Smooth muscle cell (in vitro differentiated cells): ENCODE measurements around the gene SHOX. TPM values are rescaled to one million over a fixed set of nuclear protein-coding genes. Genes with fewer than 3 reads are reported as not detected.

Source experiments
- DNase-seq: peaks from one replicate; lab custom pipeline; 2025; ENCODE audit not compliant: unreplicated experiment; lab: John Stamatoyannopoulos, UW
- H2AFZ ChIP-seq: fragments of 200-600 bp; sonication (generic); 2 replicates; pipeline ENCODE4 v1.6.0; 2016; ENCODE audit warnings: antibody characterized with exemption, low read depth, mild to moderate bottlenecking
- H3F3A ChIP-seq: fragments of 200-600 bp; sonication (generic); 2 replicates; pipeline ENCODE4 v1.6.0; 2017; ENCODE audit warnings: antibody characterized with exemption, low read depth
- H3K27ac ChIP-seq: fragments of 200-600 bp; sonication (generic); 2 replicates; pipeline ENCODE4 v1.5.1; 2016; ENCODE audit warnings: low read depth, mild to moderate bottlenecking
- H3K27me3 ChIP-seq: fragments of 200-600 bp; sonication (generic); 2 replicates; pipeline ENCODE4 v1.6.1; 2016; ENCODE audit warnings: low read depth, mild to moderate bottlenecking
- H3K36me3 ChIP-seq: fragments of 200-600 bp; sonication (generic); 2 replicates; pipeline ENCODE4 v1.5.1; 2016; ENCODE audit warnings: low read depth
- H3K4me1 ChIP-seq: fragments of 200-600 bp; sonication (generic); 2 replicates; pipeline ENCODE4 v1.5.1; 2016; ENCODE audit warnings: low read depth
- H3K4me2 ChIP-seq: fragments of 200-600 bp; sonication (generic); 2 replicates; pipeline ENCODE4 v1.6.0; 2016; ENCODE audit warnings: mild to moderate bottlenecking
- H3K4me3 ChIP-seq: fragments of 200-600 bp; sonication (generic); 2 replicates; pipeline ENCODE4 v1.5.1; 2016; ENCODE audit warnings: mild to moderate bottlenecking
- H3K79me2 ChIP-seq: fragments of 200-600 bp; sonication (generic); 2 replicates; pipeline ENCODE4 v1.6.0; 2016; ENCODE audit warnings: low read depth, mild to moderate bottlenecking
- H3K9ac ChIP-seq: fragments of 200-600 bp; sonication (generic); 2 replicates; pipeline ENCODE4 v1.6.0; 2016; ENCODE audit warnings: low read depth
- H3K9me3 ChIP-seq: fragments of 200-600 bp; sonication (generic); replicated peaks from 2 replicates; pipeline ENCODE4 v1.5.1; 2016; ENCODE audit warnings: low read depth
- H4K20me1 ChIP-seq: fragments of 200-600 bp; sonication (generic); 2 replicates; pipeline ENCODE4 v1.6.0; 2016; ENCODE audit warnings: low read depth
- whole genome bisulfite sequencing: methylation state at CpG from one replicate; pipeline ENCODE4 v1.1.7; 2016; ENCODE audit warnings: low lambda C conversion rate; 5-methylcytosine and 5-hydroxymethylcytosine counted together
- polyA plus RNA-seq: library from polyadenylated mRNA; unstranded; fragments of >200 nt; fragmentation: Nextera tagmentation; extraction: Ambion mirVana; gene quantifications from 2 replicates; pipeline ENCODE4 v1.2.1, GENCODE V29; 2016
- total RNA-seq: library from RNA; depleted of rRNA; stranded (reverse); fragments of >200 nt; gene quantifications from 2 replicates; pipeline ENCODE4 v1.2.3, GENCODE V29; 2014
- TF ChIP-seq, protein P1 (sequence below): fragments of 200-600 bp; sonication (generic); IDR thresholded peaks from 2 replicates; pipeline ENCODE4 v1.5.1; 2017; ENCODE audit warnings: borderline replicate concordance, mild to moderate bottlenecking, antibody characterized with exemption; ENCODE audit not compliant: insufficient read depth, poor library complexity, severe bottlenecking

Gene SHOX
- total and polyA plus RNA-seq, 2 experiments from 2014 or later = not detected

DNA sequence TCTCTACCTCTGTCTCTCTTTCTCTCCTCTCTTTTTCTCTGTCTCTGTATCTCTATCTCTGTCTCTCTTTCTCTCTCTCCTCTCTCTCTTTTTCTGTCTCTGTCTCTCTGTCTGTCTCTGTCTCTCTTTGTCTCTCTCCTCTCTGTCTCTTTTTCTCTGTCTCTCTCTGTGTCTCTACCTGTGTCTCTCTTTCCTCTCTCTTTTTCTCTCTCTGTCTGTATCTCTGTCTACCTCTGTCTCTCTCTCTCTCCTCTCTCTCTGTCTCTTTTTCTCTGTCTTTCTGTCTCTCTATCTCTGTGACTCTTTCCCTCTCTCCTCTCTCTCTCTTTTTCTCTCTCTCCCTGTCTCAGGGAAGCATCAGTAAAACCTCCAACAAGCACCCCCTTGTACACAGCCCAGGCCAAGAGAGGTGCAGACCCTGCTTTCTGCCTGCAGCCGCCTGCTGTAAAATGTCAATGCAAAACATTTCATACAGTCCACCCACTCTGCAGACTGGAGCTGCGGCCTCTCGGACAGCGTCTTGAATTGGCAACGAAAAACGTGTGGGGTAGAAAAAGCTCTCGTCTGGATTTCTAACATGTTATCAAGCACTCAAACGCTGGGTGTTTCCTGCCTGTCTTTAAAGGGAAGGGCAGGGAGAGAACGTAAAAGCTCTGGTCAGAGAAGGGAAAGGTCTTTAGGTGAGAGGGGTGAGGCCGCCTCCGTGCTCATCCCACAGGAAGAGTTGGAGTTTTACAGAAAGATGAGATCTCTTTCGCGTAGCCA is 3.7 kb upstream of the SHOX start:
- Histone ChIP-seq H3K9ac (no peak overlapping the region), H2AFZ (no peak overlapping the region), H3K9me3 (no peaks in the 10 kb centered on the region), H4K20me1 (no peaks in the 10 kb centered on the region), H3K4me3 (no peak overlapping the region), H3K79me2 (no peaks in the 10 kb centered on the region), H3K4me1 (peaks cover 3% of the 10 kb centered on the region), H3K27me3 (peaks cover 89% of the 10 kb centered on the region), H3K4me2 (no peak overlapping the region), H3K36me3 (no peaks in the 10 kb centered on the region), H3F3A (no peaks in the 10 kb centered on the region), H3K27ac (no peak overlapping the region)
- TF ChIP-seq, protein P1, sequence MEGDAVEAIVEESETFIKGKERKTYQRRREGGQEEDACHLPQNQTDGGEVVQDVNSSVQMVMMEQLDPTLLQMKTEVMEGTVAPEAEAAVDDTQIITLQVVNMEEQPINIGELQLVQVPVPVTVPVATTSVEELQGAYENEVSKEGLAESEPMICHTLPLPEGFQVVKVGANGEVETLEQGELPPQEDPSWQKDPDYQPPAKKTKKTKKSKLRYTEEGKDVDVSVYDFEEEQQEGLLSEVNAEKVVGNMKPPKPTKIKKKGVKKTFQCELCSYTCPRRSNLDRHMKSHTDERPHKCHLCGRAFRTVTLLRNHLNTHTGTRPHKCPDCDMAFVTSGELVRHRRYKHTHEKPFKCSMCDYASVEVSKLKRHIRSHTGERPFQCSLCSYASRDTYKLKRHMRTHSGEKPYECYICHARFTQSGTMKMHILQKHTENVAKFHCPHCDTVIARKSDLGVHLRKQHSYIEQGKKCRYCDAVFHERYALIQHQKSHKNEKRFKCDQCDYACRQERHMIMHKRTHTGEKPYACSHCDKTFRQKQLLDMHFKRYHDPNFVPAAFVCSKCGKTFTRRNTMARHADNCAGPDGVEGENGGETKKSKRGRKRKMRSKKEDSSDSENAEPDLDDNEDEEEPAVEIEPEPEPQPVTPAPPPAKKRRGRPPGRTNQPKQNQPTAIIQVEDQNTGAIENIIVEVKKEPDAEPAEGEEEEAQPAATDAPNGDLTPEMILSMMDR = no peak
- WGBS = 7% methylated on average over 13 of the region's 13 CpGs
- no peak for DNase-seq

DNA sequence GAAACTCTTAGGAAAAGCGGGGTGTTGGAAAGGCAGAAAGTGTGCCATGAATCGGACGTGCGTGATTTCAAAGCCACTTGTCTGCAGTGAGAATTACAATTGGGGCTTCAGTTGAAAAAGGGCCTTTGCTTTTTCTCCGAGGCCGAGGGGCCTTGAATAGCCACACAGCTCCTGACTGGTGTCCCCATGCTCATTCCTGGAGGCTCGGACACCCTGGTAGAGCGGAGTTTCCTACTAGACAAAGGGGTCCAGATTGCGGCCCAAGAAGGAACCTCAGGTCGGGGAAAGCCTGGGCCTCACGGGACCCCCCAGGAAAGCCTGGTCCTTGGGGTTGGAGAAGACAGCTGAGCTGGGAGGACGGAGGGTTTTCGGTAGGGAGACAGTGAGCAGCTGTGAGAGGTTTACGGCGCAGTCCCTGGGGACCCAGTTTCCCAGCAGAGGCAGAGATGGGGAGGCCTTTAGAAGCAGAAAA is 3.0 kb upstream of the SHOX start:
- Histone ChIP-seq H3K27ac (no peak overlapping the region), H3K9ac (no peak overlapping the region), H3K36me3 (no peaks in the 10 kb centered on the region), H3K27me3 (peaks cover 89% of the 10 kb centered on the region), H4K20me1 (no peaks in the 10 kb centered on the region), H3K4me2 (no peak overlapping the region), H3K4me1 (peaks cover 3% of the 10 kb centered on the region), H3K79me2 (no peaks in the 10 kb centered on the region), H2AFZ (no peak overlapping the region), H3F3A (no peaks in the 10 kb centered on the region), H3K9me3 (no peaks in the 10 kb centered on the region), H3K4me3 (no peak overlapping the region)
- 25% methylated on average over 15 of the region's 15 CpGs for WGBS
- no peak for DNase-seq
- TF ChIP-seq, protein P1 = no peak

DNA sequence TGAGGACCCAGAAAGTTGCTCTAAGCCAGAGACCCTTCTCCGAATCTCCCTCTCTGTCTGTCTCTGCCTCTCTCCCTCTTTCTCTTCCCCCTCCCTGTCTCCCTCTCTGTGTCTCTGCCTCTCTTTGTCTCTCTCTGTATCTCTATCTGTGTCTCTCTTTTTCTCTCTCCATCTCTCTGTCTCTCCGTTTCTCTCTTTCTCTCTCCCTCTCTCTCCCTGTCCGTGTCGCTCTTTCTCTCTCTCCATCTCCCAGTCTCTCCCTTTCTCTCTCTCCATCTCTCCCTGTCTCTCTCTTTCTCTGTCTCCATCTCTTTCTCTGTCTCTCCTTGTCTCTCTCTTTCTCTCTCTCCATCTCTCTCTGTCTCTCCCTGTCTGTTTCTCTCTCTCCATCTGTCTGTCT is 2.6 kb upstream of the SHOX start:
- no peak overlapping the region for H3K4me3 ChIP-seq
- no peak for DNase-seq
- no peak overlapping the region for H2AFZ ChIP-seq
- H3K27me3 ChIP-seq = peaks cover 89% of the 10 kb centered on the region
- no peaks in the 10 kb centered on the region for H4K20me1 ChIP-seq
- H3K4me2 ChIP-seq = no peak overlapping the region
- no peaks in the 10 kb centered on the region for H3K9me3 ChIP-seq
- no peaks in the 10 kb centered on the region for H3K36me3 ChIP-seq
- no peaks in the 10 kb centered on the region for H3F3A ChIP-seq
- no peak overlapping the region for H3K9ac ChIP-seq
- H3K79me2 ChIP-seq = no peaks in the 10 kb centered on the region
- TF ChIP-seq, protein P1 = no peak
- H3K27ac ChIP-seq = no peak overlapping the region
- H3K4me1 ChIP-seq = peaks cover 3% of the 10 kb centered on the region
- WGBS = 13% methylated on average over 3 of the region's 4 CpGs
